Nephron (organoid): ENCODE data around the gene NOTCH3.
A peak's percentile ranks its signal among the peaks of the same experiment; 100 is the strongest.

Experiments
- H3K27ac Mint-ChIP-seq, 3 experiments: 2 replicates each; pipeline ENCODE4 v1.8.0; 2020; ENCODE audit warnings: mixed read lengths in 3 of 3, mild to moderate bottlenecking in 2 of 3, moderate library complexity in 1 of 3
- H3K27me3 Mint-ChIP-seq: 2 replicates; pipeline ENCODE4 v1.8.0; 2021; ENCODE audit warnings: low read depth, mild to moderate bottlenecking, moderate library complexity, mixed read lengths
- H3K36me3 Mint-ChIP-seq: 2 replicates; pipeline ENCODE4 v1.8.0; 2020; ENCODE audit warnings: low read depth, mixed read lengths
- H3K4me1 Mint-ChIP-seq: 2 replicates; pipeline ENCODE4 v1.8.0; 2020; ENCODE audit warnings: mixed read lengths
- H3K4me3 Mint-ChIP-seq, 3 experiments: 2 replicates each; pipeline ENCODE4 v1.8.0; 2020; ENCODE audit warnings: mild to moderate bottlenecking in 3 of 3, mixed read lengths in 3 of 3, moderate library complexity in 2 of 3
- H3K9me3 Mint-ChIP-seq: 2 replicates; pipeline ENCODE4 v1.8.0; 2020; ENCODE audit warnings: mixed read lengths
- CTCF ChIP-seq, 3 experiments: fragments of 200-600 bp; sonication (generic); IDR thresholded peaks; one replicate each; pipeline ENCODE4 v1.5.0; 2021; ENCODE audit warnings: antibody characterized with exemption in 3 of 3; ENCODE audit not compliant: unreplicated experiment in 3 of 3

NOTCH3 gene

GRCh38 chr19:15238639-15239155, 37.9 kb upstream of the NOTCH3 start:
- TF ChIP-seq CTCF (IDR thresholded peaks at IDR 0.05; ENCODE audit: unreplicated experiment in 3 of 3), result no peak

GRCh38 chr19:15237759-15238638, 37.2 kb upstream of the NOTCH3 start:
- TF ChIP-seq CTCF (IDR thresholded peaks at IDR 0.05; ENCODE audit: unreplicated experiment in 3 of 3), result no peak
- H3K27me3 Mint-ChIP-seq, result peaks cover 1% of the 10 kb centered on the region
- no peaks in the 10 kb centered on the region for H3K9me3 Mint-ChIP-seq
- H3K36me3 Mint-ChIP-seq, result peaks cover 37% of the 10 kb centered on the region
- no peak overlapping the region for H3K4me3 Mint-ChIP-seq
- H3K27ac Mint-ChIP-seq, result no peak overlapping the region
- H3K4me1 Mint-ChIP-seq, result no peaks in the 10 kb centered on the region

More at GRCh38 chr19:15238639-15239155, 37.9 kb upstream of the NOTCH3 start:
- Mint-ChIP-seq H3K27me3 (no peaks in the 10 kb centered on the region), H3K9me3 (no peaks in the 10 kb centered on the region), H3K4me3 (no peak overlapping the region), H3K4me1 (peaks cover 2% of the 10 kb centered on the region), H3K27ac (no peak overlapping the region), H3K36me3 (peaks cover 41% of the 10 kb centered on the region)

- Mint-ChIP-seq H3K27me3 (peaks cover 10% of the 10 kb centered on the region), H3K4me3 (no peak overlapping the region), H3K9me3 (no peaks in the 10 kb centered on the region), H3K36me3 (peaks cover 33% of the 10 kb centered on the region), H3K27ac (no peak overlapping the region), H3K4me1 (no peaks in the 10 kb centered on the region)
- TF ChIP-seq CTCF (IDR thresholded peaks at IDR 0.05; ENCODE audit: unreplicated experiment in 3 of 3), result no peak
Measured at GRCh38 chr19:15236886-15237285, 36.1 kb upstream of the NOTCH3 start.

- no peaks in the 10 kb centered on the region for H3K9me3 Mint-ChIP-seq
- H3K36me3 Mint-ChIP-seq, result peaks cover 33% of the 10 kb centered on the region
- peaks cover 19% of the 10 kb centered on the region for H3K27me3 Mint-ChIP-seq
- no peak overlapping the region for H3K4me3 Mint-ChIP-seq
- no peaks in the 10 kb centered on the region for H3K4me1 Mint-ChIP-seq
- TF ChIP-seq CTCF (IDR thresholded peaks at IDR 0.05; ENCODE audit: unreplicated experiment in 3 of 3), result no peak
- peak overlapping the region in 2 of 3 experiments; percentile 2 for H3K27ac Mint-ChIP-seq
Measured at GRCh38 chr19:15235781-15236180, 35.0 kb upstream of the NOTCH3 start.

GRCh38 chr19:15234431-15235130, 33.8 kb upstream of the NOTCH3 start:
- H3K27me3 Mint-ChIP-seq, result peaks cover 22% of the 10 kb centered on the region
- peaks cover 29% of the 10 kb centered on the region for H3K36me3 Mint-ChIP-seq
- no peak for TF ChIP-seq CTCF (IDR thresholded peaks at IDR 0.05; ENCODE audit: unreplicated experiment in 3 of 3)
- peak overlapping the region; percentile 5 to 66 (median 9) for H3K27ac Mint-ChIP-seq
- no peaks in the 10 kb centered on the region for H3K4me1 Mint-ChIP-seq
- H3K4me3 Mint-ChIP-seq, result peak overlapping the region; percentile 26 to 52 (median 36)
- H3K9me3 Mint-ChIP-seq, result no peaks in the 10 kb centered on the region
